Lung (tissue), 12 donors: ENCODE measurements around the gene MTARC2. TPM values are rescaled to one million over a fixed set of nuclear protein-coding genes. Genes with fewer than 3 reads are reported as not detected.

ENCODE experiments used
- ATAC-seq: fragments of 200-7000 bp; cut with Tn5 transposase; one replicate; pipeline ENCODE4 v1.9.1; 2020; ENCODE audit warnings: moderate number of reproducible peaks; ENCODE audit not compliant: insufficient read depth, low FRiP score
- DNase-seq, 3 donors: peaks; one replicate each; pipeline ENCODE4 v3.0.0-alpha.2; 2013 to 2017
- H3K27ac ChIP-seq, 2 donors: one replicate each; pipeline ENCODE4 v1.5.1; 2013; ENCODE audit warnings: mild to moderate bottlenecking in 2 of 2, moderate library complexity in 2 of 2, control low read depth in 1 of 2, inconsistent platforms in 1 of 2, low read depth in 1 of 2, low read length in 1 of 2
- H3K27me3 ChIP-seq, 3 donors: one replicate each; pipeline ENCODE4 v1.5.1; 2013; ENCODE audit warnings: low read length in 2 of 3; ENCODE audit not compliant: control insufficient read depth in 3 of 3, insufficient read depth in 3 of 3
- H3K36me3 ChIP-seq, 4 donors: one replicate each; pipeline ENCODE4 v1.5.1; 2013; ENCODE audit warnings: low read length in 4 of 4, mild to moderate bottlenecking in 1 of 4, moderate library complexity in 1 of 4; ENCODE audit not compliant: control insufficient read depth in 4 of 4, insufficient read depth in 4 of 4
- H3K4me1 ChIP-seq, 5 donors: one replicate each; pipeline ENCODE4 v1.5.1; 2013; ENCODE audit warnings: low read length in 5 of 5, mild to moderate bottlenecking in 2 of 5, moderate library complexity in 1 of 5; ENCODE audit not compliant: control insufficient read depth in 5 of 5, insufficient read depth in 5 of 5
- H3K4me3 ChIP-seq: one replicate; pipeline ENCODE4 v1.5.1; 2013; ENCODE audit warnings: mild to moderate bottlenecking, control low read depth, moderate library complexity
- H3K9ac ChIP-seq, 2 donors: one replicate each; pipeline ENCODE4 v1.5.1; 2013; ENCODE audit warnings: low read length in 2 of 2, control low read depth in 1 of 2; ENCODE audit not compliant: insufficient read depth in 1 of 2
- H3K9me3 ChIP-seq, 4 donors: one replicate each; pipeline ENCODE4 v1.5.1; 2013; ENCODE audit warnings: low read length in 3 of 4, mild to moderate bottlenecking in 1 of 4, moderate library complexity in 1 of 4; ENCODE audit not compliant: control insufficient read depth in 4 of 4, insufficient read depth in 3 of 4
- WGBS, 2 donors: extraction: QIAGEN DNeasy Blood & Tissue Kit; methylation state at CpG; one replicate each; pipeline ENCODE4 v1.1.7; 2013; 5-methylcytosine and 5-hydroxymethylcytosine counted together
- polyA plus RNA-seq, 2 donors: library from polyadenylated mRNA; stranded (reverse); fragments of 200-250 nt; gene quantifications; one replicate each; pipeline ENCODE4 v1.2.1, GENCODE V29; 2013
- total RNA-seq, 2 donors: library from RNA; depleted of rRNA in 1 of 2; stranded (reverse); fragments of >200 nt in 1 of 2; gene quantifications; one replicate each; pipeline ENCODE4 v1.2.1, GENCODE V29; 2014 to 2021
- TF ChIP-seq, protein P1 (sequence below): IDR thresholded peaks from 2 replicates; pipeline ENCODE4 v1.5.1; 2012; ENCODE audit warnings: mild to moderate bottlenecking; ENCODE audit errors: control extremely low read depth, extremely low read depth
- donor health status: control.
- donor health status: control.
- donor health status: Bipolar disorder and iron deficiency.
- donor health status: healthy.
- donor health status: DM: yes; HTN: yes; CAD: no.

Gene MTARC2
- total and polyA plus RNA-seq, 4 donors = 21.4 to 49.9 (median 39.5) TPM

DNA sequence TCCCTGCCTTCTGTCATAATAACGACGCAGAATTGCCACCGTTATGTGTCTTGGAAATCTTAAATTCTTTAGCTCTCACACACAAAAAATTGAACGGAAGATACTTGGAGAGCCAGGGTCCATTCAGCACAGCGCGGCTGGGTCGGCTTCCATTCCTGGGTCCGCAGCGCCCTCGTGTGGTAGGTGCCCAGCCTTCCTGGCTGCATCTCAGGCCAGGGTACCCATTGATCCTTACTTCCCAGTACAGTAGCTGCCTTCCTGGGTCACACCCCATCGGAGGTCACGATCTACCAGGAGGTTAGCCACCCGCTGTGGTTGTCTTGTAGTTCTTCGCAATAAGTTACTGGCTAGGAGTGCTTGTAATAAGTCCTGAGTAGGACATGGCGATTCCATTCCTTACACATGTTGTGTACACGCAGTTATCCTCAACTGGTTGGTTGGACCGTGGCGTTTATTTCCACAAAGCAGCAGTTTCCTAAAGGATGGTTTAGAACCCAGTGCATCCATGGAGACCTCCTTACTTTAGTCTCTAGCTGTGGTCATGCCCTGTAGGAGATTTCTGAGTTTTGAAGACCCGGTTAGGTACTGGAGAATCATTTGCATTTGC, 28.7 kb downstream of the MTARC2 start:
- 30 to 32% methylated on average over 19 of the region's 19 CpGs for WGBS, 2 donors

DNA sequence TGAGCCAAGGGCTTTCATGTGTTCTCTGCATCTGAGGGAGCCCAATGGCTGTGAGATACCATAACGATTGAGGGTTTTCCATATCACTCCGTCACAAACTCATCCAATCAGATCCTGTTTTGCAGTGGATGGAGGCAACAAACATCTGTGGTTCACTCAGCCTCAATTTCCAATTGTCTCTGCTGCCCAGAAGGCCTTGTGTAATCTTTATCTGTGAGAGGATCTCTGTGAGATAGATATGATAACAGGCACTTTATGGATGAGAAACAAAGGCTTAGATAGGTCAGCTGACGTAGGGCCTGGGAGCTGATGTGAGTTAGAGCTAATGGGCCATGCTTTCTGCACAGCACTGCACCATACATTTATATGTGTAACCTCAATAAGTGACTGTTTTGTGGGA, 35.3 kb downstream of the MTARC2 start:
- DNase-seq = no peak
- no peak for ATAC-seq
- Histone ChIP-seq H3K4me1 (peaks cover 0 to 18% (median 0%) of the 10 kb centered on the region in 5 donors), H3K9ac (no peak overlapping the region), H3K36me3 (peaks cover 2 to 37% (median 10%) of the 10 kb centered on the region in 4 donors), H3K4me3 (no peak overlapping the region), H3K27me3 (no peaks in the 10 kb centered on the region), H3K9me3 (no peaks in the 10 kb centered on the region), H3K27ac (no peak overlapping the region)
- 90 to 92% methylated on average over 3 of the region's 3 CpGs for WGBS, 2 donors
- TF ChIP-seq, protein P1, sequence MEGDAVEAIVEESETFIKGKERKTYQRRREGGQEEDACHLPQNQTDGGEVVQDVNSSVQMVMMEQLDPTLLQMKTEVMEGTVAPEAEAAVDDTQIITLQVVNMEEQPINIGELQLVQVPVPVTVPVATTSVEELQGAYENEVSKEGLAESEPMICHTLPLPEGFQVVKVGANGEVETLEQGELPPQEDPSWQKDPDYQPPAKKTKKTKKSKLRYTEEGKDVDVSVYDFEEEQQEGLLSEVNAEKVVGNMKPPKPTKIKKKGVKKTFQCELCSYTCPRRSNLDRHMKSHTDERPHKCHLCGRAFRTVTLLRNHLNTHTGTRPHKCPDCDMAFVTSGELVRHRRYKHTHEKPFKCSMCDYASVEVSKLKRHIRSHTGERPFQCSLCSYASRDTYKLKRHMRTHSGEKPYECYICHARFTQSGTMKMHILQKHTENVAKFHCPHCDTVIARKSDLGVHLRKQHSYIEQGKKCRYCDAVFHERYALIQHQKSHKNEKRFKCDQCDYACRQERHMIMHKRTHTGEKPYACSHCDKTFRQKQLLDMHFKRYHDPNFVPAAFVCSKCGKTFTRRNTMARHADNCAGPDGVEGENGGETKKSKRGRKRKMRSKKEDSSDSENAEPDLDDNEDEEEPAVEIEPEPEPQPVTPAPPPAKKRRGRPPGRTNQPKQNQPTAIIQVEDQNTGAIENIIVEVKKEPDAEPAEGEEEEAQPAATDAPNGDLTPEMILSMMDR = no peak

More for the DNA sequence above, 28.7 kb downstream of the MTARC2 start:
- no peaks in the 10 kb centered on the region for H3K4me1 ChIP-seq
- no peak overlapping the region for H3K4me3 ChIP-seq
- H3K36me3 ChIP-seq = peaks cover 2 to 25% (median 6%) of the 10 kb centered on the region in 4 donors
- no peak overlapping the region for H3K9ac ChIP-seq
- H3K27ac ChIP-seq = no peak overlapping the region
- H3K9me3 ChIP-seq = no peaks in the 10 kb centered on the region
- DNase-seq (peak; percentile 79 to 84 (median 83)), ATAC-seq (peak; percentile 92)
- TF ChIP-seq, protein P1 = peak; percentile 80
- no peaks in the 10 kb centered on the region for H3K27me3 ChIP-seq

DNA sequence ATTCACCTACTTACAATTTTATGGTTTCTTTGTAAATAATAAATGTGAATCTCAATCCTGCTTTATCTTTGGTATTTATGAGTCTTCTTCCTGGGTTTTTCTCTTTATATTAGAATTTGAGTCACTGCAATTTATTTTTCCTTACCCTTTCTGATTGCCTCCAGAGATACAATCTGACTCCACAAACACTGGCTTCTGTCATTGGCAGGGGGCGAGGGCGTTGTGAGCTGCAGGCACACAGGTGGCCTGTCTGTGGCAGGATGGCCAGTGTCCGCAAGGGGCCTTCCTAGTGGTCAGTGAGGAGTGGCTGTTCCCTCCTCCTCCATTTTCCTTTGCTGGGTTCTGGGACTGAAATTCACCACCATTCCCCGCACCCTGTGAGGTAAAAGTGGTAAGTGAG, 36.6 kb downstream of the MTARC2 start:
- no peaks in the 10 kb centered on the region for H3K9me3 ChIP-seq
- H3K4me3 ChIP-seq = no peak overlapping the region
- ATAC-seq = no peak
- H3K4me1 ChIP-seq = peaks cover 0 to 18% (median 2%) of the 10 kb centered on the region in 5 donors
- no peaks in the 10 kb centered on the region for H3K27me3 ChIP-seq
- TF ChIP-seq, protein P1 = no peak
- no peak for DNase-seq
- WGBS, 2 donors = 91 to 96% methylated on average over 4 of the region's 4 CpGs
- H3K36me3 ChIP-seq = peaks cover 0 to 30% (median 9%) of the 10 kb centered on the region in 4 donors
- H3K9ac ChIP-seq = no peak overlapping the region
- no peak overlapping the region for H3K27ac ChIP-seq
